Measurements from ENCODE around the gene RSPH4A.

DNA sequence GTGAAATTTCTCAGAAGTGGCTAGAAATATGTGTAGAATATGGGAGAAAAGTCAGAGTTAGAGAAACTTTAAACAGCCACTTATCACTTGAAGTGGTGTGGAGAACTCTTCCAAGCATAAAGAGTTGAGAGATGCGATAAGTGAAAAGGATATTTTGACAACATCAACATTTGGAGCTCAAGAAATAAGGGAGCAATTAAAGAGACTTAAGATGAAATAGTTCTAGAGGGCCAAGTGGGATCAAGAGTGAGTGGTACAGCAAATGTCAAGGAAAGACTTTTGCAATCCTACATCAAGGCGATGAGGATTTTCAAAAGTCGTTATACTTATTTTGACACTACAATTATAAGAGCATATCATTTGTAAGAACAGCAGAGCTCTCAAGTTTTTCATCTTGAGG lies 9.6 kb downstream of the RSPH4A start:
- TF ChIP-seq, protein P1, sequence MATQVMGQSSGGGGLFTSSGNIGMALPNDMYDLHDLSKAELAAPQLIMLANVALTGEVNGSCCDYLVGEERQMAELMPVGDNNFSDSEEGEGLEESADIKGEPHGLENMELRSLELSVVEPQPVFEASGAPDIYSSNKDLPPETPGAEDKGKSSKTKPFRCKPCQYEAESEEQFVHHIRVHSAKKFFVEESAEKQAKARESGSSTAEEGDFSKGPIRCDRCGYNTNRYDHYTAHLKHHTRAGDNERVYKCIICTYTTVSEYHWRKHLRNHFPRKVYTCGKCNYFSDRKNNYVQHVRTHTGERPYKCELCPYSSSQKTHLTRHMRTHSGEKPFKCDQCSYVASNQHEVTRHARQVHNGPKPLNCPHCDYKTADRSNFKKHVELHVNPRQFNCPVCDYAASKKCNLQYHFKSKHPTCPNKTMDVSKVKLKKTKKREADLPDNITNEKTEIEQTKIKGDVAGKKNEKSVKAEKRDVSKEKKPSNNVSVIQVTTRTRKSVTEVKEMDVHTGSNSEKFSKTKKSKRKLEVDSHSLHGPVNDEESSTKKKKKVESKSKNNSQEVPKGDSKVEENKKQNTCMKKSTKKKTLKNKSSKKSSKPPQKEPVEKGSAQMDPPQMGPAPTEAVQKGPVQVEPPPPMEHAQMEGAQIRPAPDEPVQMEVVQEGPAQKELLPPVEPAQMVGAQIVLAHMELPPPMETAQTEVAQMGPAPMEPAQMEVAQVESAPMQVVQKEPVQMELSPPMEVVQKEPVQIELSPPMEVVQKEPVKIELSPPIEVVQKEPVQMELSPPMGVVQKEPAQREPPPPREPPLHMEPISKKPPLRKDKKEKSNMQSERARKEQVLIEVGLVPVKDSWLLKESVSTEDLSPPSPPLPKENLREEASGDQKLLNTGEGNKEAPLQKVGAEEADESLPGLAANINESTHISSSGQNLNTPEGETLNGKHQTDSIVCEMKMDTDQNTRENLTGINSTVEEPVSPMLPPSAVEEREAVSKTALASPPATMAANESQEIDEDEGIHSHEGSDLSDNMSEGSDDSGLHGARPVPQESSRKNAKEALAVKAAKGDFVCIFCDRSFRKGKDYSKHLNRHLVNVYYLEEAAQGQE (IDR thresholded peaks at IDR 0.05; ENCODE audit: insufficient read depth in 1 of 2, low read depth in 2 of 2, low read length in 2 of 2), result no peak
- TF ChIP-seq SIN3A (IDR thresholded peaks at IDR 0.05; ENCODE audit: borderline replicate concordance, insufficient read depth, low read length) (no peak), TAF1 (IDR thresholded peaks at IDR 0.05; ENCODE audit: borderline replicate concordance, insufficient read depth, low read length) (no peak), POLR2AphosphoS5 (IDR thresholded peaks at IDR 0.05; ENCODE audit: low read depth, low read length) (no peak), FOXP2 (optimal IDR thresholded peaks at IDR 0.05; ENCODE audit: borderline replicate concordance, extremely low read depth, extremely low read length, insufficient read depth) (no peak)

Measured in PFSK-1 (cell line).